ENCODE data around the gene MMEL1. TPM values are rescaled to one million over a fixed set of nuclear protein-coding genes. Genes with fewer than 3 reads are reported as not detected.

The MMEL1 gene
- total RNA-seq, 1 experiment from 2014 or later: 4.9 TPM

DNA sequence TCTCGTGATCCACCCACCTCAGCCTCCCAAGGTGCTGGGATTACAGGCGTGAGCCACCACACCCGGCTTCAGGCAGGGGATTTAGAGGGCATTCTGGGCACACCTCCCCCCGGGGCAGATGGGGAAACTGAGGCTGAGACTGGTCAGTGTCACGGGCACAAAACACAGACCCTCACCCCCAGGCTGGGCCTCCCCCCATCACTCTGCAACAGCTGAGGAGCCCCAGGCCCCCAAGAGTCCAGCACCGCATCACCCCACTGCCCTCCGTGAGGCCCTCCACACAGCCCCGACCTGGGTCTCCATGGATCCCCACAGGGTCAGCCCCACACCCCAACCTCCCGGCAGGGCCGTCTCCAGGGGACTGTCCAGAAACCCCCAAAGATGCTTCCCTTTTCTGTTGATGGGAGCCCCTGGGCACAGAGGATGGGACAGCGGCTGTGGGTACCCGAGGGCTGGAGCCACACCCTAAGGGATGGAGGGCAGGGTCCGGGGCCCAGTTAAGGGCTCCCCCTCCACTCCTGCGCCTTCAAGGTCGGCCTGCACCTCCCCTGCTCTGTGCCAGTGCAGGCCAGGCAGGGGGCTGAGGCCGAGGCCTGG, 65.6 kb downstream of the MMEL1 start:
- H3F3A ChIP-seq (ENCODE audit: insufficient read depth, low read depth): no peaks in the 10 kb centered on the region
- TF ChIP-seq CTCF (conservative IDR thresholded peaks at IDR 0.05) (no peak), EZH2 (IDR thresholded peaks at IDR 0.05; ENCODE audit: low read depth) (no peak)
- no peak overlapping the region for H2AFZ ChIP-seq
- ChIA-PET CTCF (no interaction called here), POLR2A (ENCODE audit: unreplicated experiment) (interaction anchor here (0.7 kb wide), 1 partner anchor 23 kb away, joined by 10 read pairs; no protein-coding TSS in a partner anchor)
- no peaks in the 10 kb centered on the region for H3K79me2 ChIP-seq (ENCODE audit: low read depth)
- BruUV-seq (replicated peaks): no TSS peak
- H3K4me3 ChIP-seq: no peak overlapping the region
- no peaks in the 10 kb centered on the region for H3K36me3 ChIP-seq (ENCODE audit: low read depth)
- H3K9me3 ChIP-seq (ENCODE audit: insufficient read depth, low read depth): no peaks in the 10 kb centered on the region
- DNase-seq: no peak
- H3K4me2 ChIP-seq: no peak overlapping the region
- H3K4me1 ChIP-seq (replicated peaks; ENCODE audit: insufficient read depth): no peaks in the 10 kb centered on the region
- H4K20me1 ChIP-seq (ENCODE audit: insufficient read depth): no peaks in the 10 kb centered on the region
- H3K9me2 ChIP-seq (ENCODE audit: insufficient read depth): no peaks in the 10 kb centered on the region
- intact Hi-C loops (cut with micrococcal nuclease; ENCODE audit: unreplicated experiment): no loop called here
- peaks cover 51% of the 10 kb centered on the region for H3K27me3 ChIP-seq (ENCODE audit: insufficient read depth, low read depth)
- no peak overlapping the region for H3K27ac ChIP-seq

- DNase-seq: peak; percentile 30 to 56
- Histone ChIP-seq H3K27ac (no peak overlapping the region), H3K36me3 (ENCODE audit: low read depth) (no peaks in the 10 kb centered on the region), H3K9me2 (ENCODE audit: insufficient read depth) (no peaks in the 10 kb centered on the region), H3K9me3 (ENCODE audit: insufficient read depth, low read depth) (no peaks in the 10 kb centered on the region), H2AFZ (no peak overlapping the region), H3F3A (ENCODE audit: insufficient read depth, low read depth) (no peaks in the 10 kb centered on the region), H3K27me3 (ENCODE audit: insufficient read depth, low read depth) (peaks cover 43% of the 10 kb centered on the region), H4K20me1 (ENCODE audit: insufficient read depth) (no peaks in the 10 kb centered on the region), H3K4me1 (replicated peaks; ENCODE audit: insufficient read depth) (no peaks in the 10 kb centered on the region), H3K4me3 (no peak overlapping the region), H3K4me2 (no peak overlapping the region), H3K79me2 (ENCODE audit: low read depth) (no peaks in the 10 kb centered on the region)
- BruUV-seq (replicated peaks): no TSS peak
- POLR2A ChIA-PET (ENCODE audit: unreplicated experiment): interaction anchor here (0.7 kb wide), 1 partner anchor 22 kb away, joined by 10 read pairs; no protein-coding TSS in a partner anchor
- TF ChIP-seq CTCF (conservative IDR thresholded peaks at IDR 0.05): no peak
- no peak for TF ChIP-seq EZH2 (IDR thresholded peaks at IDR 0.05; ENCODE audit: low read depth)
- CTCF ChIA-PET: no interaction called here
- intact Hi-C loops (cut with micrococcal nuclease; ENCODE audit: unreplicated experiment): no loop called here
Observed at GRCh38 chr1:2566101-2567045, 66.4 kb downstream of the MMEL1 start.

DNA sequence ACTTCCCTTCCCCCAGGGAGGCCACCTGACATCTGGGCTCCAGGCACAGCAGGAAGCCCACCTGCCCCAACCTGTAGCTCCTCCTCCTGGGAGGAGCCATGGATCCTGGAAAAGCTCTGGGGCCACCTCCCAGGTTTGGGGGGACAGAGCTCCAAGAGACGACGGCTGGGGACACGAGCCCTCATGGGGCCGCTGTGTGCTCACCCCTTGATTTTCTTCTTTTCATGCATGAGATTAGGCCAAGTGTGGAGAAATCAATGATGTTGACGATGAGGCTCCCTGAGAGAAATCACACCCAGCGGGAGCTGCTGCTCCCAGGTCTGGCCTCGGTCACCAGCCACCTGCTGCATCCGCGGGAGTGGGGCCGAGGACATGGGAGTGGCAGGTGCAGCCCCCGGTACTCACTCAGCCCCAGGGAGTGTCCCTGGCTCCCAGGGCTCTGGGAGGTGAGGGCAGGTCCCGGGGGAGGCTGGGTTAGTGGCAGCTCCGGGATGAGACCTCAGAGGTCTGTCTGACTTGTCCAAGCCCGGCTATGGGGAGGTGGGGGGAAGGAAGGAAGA, 67.9 kb downstream of the MMEL1 start:
- POLR2A ChIA-PET (ENCODE audit: unreplicated experiment): no interaction called here
- Histone ChIP-seq H3K27ac (no peak overlapping the region), H3F3A (ENCODE audit: insufficient read depth, low read depth) (no peaks in the 10 kb centered on the region), H3K9me2 (ENCODE audit: insufficient read depth) (no peaks in the 10 kb centered on the region), H3K4me3 (no peak overlapping the region), H2AFZ (no peak overlapping the region), H3K9me3 (ENCODE audit: insufficient read depth, low read depth) (no peaks in the 10 kb centered on the region), H3K4me1 (replicated peaks; ENCODE audit: insufficient read depth) (no peaks in the 10 kb centered on the region), H3K27me3 (ENCODE audit: insufficient read depth, low read depth) (peaks cover 30% of the 10 kb centered on the region), H4K20me1 (ENCODE audit: insufficient read depth) (no peaks in the 10 kb centered on the region), H3K36me3 (ENCODE audit: low read depth) (no peaks in the 10 kb centered on the region), H3K4me2 (no peak overlapping the region), H3K79me2 (ENCODE audit: low read depth) (no peaks in the 10 kb centered on the region)
- DNase-seq: no peak
- intact Hi-C loops (cut with micrococcal nuclease; ENCODE audit: unreplicated experiment): no loop called here
- TF ChIP-seq EZH2 (IDR thresholded peaks at IDR 0.05; ENCODE audit: low read depth) (no peak), CTCF (conservative IDR thresholded peaks at IDR 0.05) (no peak)
- BruUV-seq (replicated peaks): no TSS peak
- CTCF ChIA-PET: interaction anchor here (0.6 kb wide), 1 partner anchor 220 kb away, joined by 3 read pairs; no protein-coding TSS in a partner anchor

Measured in PC-9 (cell line).